GM23338 (cell line): ENCODE data around the gene DYNLT2B.

ENCODE experiments used
- CTCF ChIP-seq, 2 experiments: fragments of 200-600 bp in 1 of 2; sonication (generic) in 1 of 2; conservative IDR thresholded peaks; 2 replicates each; pipeline versions ENCODE4 v1.5.1 to v1.6.1; 2016 to 2017; ENCODE audit warnings: antibody characterized with exemption in 2 of 2, low read depth in 2 of 2, mild to moderate bottlenecking in 2 of 2, moderate library complexity in 1 of 2
- POLR2AphosphoS5 ChIP-seq: IDR thresholded peaks from 2 replicates; pipeline ENCODE4 v1.6.1; 2016; ENCODE audit warnings: antibody characterized with exemption, low read depth
- REST ChIP-seq: IDR thresholded peaks from one replicate; pipeline ENCODE4 v1.6.1; 2018; ENCODE audit warnings: antibody characterized with exemption; ENCODE audit not compliant: unreplicated experiment

- no peak for TF ChIP-seq POLR2AphosphoS5
- TF ChIP-seq CTCF (conservative IDR thresholded peaks at IDR 0.05; ENCODE audit: low read depth in 2 of 2), result no peak
- TF ChIP-seq REST, result no peak
These were observed 62.3 kb downstream of the DYNLT2B start for GRCh38 chr3:196255776-196256175.
